ENCODE data around the gene ZCCHC7. TPM values are rescaled to one million over a fixed set of nuclear protein-coding genes. Genes with fewer than 3 reads are reported as not detected.

ZCCHC7 gene
- polyA plus RNA-seq, 1 donor from 2014 or later = 10.9 TPM

DNA sequence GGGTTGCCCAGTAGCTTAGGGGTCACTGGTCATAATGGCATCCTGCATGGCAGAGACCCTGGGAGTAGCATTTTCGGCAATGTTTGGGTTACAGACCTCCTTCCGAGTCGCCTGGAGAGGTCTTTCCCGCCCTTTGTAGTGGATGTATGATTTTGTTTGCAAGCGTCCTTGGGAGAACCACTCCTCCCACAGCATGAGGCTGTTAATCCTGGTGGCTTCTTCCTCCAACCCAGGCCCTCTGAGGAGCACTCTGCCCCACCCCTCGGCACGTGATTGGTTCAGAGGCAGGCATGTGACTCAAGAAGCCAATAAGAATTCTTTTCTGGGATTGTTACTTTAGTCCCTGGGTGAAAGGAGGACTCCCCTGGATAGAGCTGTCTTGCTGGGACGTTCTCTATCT, 271.9 kb downstream of the ZCCHC7 start:
- no peaks in the 10 kb centered on the region for H3K27me3 ChIP-seq (ENCODE audit: insufficient read depth, low read depth, low read length)
- H4K20me1 ChIP-seq (ENCODE audit: insufficient read depth) = no peaks in the 10 kb centered on the region
- no peaks in the 10 kb centered on the region for H3K9me2 ChIP-seq (ENCODE audit: insufficient read depth, low read length)
- H3K4me3 ChIP-seq (ENCODE audit: low read length) = no peak overlapping the region
- no peak overlapping the region for H3K27ac ChIP-seq (ENCODE audit: low read length)
- TF ChIP-seq, protein P1, sequence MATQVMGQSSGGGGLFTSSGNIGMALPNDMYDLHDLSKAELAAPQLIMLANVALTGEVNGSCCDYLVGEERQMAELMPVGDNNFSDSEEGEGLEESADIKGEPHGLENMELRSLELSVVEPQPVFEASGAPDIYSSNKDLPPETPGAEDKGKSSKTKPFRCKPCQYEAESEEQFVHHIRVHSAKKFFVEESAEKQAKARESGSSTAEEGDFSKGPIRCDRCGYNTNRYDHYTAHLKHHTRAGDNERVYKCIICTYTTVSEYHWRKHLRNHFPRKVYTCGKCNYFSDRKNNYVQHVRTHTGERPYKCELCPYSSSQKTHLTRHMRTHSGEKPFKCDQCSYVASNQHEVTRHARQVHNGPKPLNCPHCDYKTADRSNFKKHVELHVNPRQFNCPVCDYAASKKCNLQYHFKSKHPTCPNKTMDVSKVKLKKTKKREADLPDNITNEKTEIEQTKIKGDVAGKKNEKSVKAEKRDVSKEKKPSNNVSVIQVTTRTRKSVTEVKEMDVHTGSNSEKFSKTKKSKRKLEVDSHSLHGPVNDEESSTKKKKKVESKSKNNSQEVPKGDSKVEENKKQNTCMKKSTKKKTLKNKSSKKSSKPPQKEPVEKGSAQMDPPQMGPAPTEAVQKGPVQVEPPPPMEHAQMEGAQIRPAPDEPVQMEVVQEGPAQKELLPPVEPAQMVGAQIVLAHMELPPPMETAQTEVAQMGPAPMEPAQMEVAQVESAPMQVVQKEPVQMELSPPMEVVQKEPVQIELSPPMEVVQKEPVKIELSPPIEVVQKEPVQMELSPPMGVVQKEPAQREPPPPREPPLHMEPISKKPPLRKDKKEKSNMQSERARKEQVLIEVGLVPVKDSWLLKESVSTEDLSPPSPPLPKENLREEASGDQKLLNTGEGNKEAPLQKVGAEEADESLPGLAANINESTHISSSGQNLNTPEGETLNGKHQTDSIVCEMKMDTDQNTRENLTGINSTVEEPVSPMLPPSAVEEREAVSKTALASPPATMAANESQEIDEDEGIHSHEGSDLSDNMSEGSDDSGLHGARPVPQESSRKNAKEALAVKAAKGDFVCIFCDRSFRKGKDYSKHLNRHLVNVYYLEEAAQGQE (IDR thresholded peaks at IDR 0.05; ENCODE audit: borderline replicate concordance) = no peak
- TF ChIP-seq POLR2AphosphoS5 (IDR thresholded peaks at IDR 0.05) (no peak), RAD21 (conservative IDR thresholded peaks at IDR 0.05) (no peak), EZH2 (IDR thresholded peaks at IDR 0.05; ENCODE audit: borderline replicate concordance, insufficient read depth, low read length, poor library complexity, severe bottlenecking) (no peak), MXI1 (conservative IDR thresholded peaks at IDR 0.05; ENCODE audit: poor library complexity, severe bottlenecking) (no peak)
- no peaks in the 10 kb centered on the region for H3K79me2 ChIP-seq (replicated peaks; ENCODE audit: insufficient read depth, low read length)
- H3K4me2 ChIP-seq (ENCODE audit: low read length) = no peak overlapping the region
- H3F3A ChIP-seq (ENCODE audit: insufficient read depth, low read length, poor library complexity, severe bottlenecking) = no peaks in the 10 kb centered on the region
- no peaks in the 10 kb centered on the region for H3K9me3 ChIP-seq (ENCODE audit: low read length)
- no peaks in the 10 kb centered on the region for H3K36me3 ChIP-seq (ENCODE audit: insufficient read depth, low read length)
- no peak overlapping the region for H3K9ac ChIP-seq (ENCODE audit: low read length)
- H2AFZ ChIP-seq (ENCODE audit: low read depth, low read length) = no peak overlapping the region

DNA sequence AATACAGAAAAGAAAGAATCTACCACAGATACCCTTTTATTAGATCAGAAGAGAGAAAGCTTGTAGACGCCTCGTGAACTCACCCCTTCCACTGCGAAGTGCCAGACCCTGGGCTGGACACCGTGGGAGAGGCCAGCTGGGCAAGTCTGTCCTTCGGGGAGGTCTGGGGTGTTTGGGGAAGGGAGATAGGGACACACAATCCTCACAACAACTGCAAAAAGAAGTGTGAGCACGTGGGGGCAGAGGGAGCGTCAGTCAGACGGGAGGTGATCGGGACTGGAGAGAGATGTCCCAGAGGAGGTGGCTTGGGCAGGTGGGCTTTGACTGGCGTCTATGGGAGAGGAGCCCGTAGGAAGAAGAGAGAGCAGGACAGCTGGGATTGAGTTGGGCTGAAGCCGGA, 274.9 kb downstream of the ZCCHC7 start:
- Histone ChIP-seq H3K36me3 (ENCODE audit: insufficient read depth, low read length) (no peaks in the 10 kb centered on the region), H2AFZ (ENCODE audit: low read depth, low read length) (no peak overlapping the region), H3F3A (ENCODE audit: insufficient read depth, low read length, poor library complexity, severe bottlenecking) (no peaks in the 10 kb centered on the region), H3K4me2 (ENCODE audit: low read length) (no peak overlapping the region), H3K9me3 (ENCODE audit: low read length) (no peaks in the 10 kb centered on the region), H3K79me2 (replicated peaks; ENCODE audit: insufficient read depth, low read length) (no peaks in the 10 kb centered on the region), H4K20me1 (ENCODE audit: insufficient read depth) (no peaks in the 10 kb centered on the region), H3K27me3 (ENCODE audit: insufficient read depth, low read depth, low read length) (no peaks in the 10 kb centered on the region), H3K4me3 (ENCODE audit: low read length) (no peak overlapping the region), H3K9me2 (ENCODE audit: insufficient read depth, low read length) (no peaks in the 10 kb centered on the region), H3K9ac (ENCODE audit: low read length) (no peak overlapping the region), H3K27ac (ENCODE audit: low read length) (peak overlapping the region; percentile 34)
- TF ChIP-seq RAD21 (conservative IDR thresholded peaks at IDR 0.05) (no peak), POLR2AphosphoS5 (IDR thresholded peaks at IDR 0.05) (no peak), EZH2 (IDR thresholded peaks at IDR 0.05; ENCODE audit: borderline replicate concordance, insufficient read depth, low read length, poor library complexity, severe bottlenecking) (no peak), MXI1 (conservative IDR thresholded peaks at IDR 0.05; ENCODE audit: poor library complexity, severe bottlenecking) (no peak), SMC3 (conservative IDR thresholded peaks at IDR 0.05; ENCODE audit: poor library complexity) (no peak), EP300 (conservative IDR thresholded peaks at IDR 0.05; ENCODE audit: poor library complexity, severe bottlenecking) (no peak)
- TF ChIP-seq, protein P1 (IDR thresholded peaks at IDR 0.05; ENCODE audit: borderline replicate concordance) = no peak
- TF ChIP-seq, protein P2, sequence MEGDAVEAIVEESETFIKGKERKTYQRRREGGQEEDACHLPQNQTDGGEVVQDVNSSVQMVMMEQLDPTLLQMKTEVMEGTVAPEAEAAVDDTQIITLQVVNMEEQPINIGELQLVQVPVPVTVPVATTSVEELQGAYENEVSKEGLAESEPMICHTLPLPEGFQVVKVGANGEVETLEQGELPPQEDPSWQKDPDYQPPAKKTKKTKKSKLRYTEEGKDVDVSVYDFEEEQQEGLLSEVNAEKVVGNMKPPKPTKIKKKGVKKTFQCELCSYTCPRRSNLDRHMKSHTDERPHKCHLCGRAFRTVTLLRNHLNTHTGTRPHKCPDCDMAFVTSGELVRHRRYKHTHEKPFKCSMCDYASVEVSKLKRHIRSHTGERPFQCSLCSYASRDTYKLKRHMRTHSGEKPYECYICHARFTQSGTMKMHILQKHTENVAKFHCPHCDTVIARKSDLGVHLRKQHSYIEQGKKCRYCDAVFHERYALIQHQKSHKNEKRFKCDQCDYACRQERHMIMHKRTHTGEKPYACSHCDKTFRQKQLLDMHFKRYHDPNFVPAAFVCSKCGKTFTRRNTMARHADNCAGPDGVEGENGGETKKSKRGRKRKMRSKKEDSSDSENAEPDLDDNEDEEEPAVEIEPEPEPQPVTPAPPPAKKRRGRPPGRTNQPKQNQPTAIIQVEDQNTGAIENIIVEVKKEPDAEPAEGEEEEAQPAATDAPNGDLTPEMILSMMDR (IDR thresholded peaks at IDR 0.05; ENCODE audit: poor library complexity, severe bottlenecking) = no peak

Data from neural cell (in vitro differentiated cells).